H1 (cell line): ENCODE measurements around the gene PTK6. TPM values are rescaled to one million over a fixed set of nuclear protein-coding genes. Genes with fewer than 3 reads are reported as not detected.

ENCODE experiments used
- CHD2 ChIP-seq: IDR thresholded peaks from 2 replicates; pipeline ENCODE4 v1.6.1; 2012; ENCODE audit warnings: low read length, improper control_type of control experiment
- CTCF ChIP-seq, 3 experiments: IDR thresholded peaks; 1 replicate in 2 of 3; 2 replicates in 1 of 3; pipeline versions ENCODE4 v1.5.1 to v1.6.1; 2011; ENCODE audit warnings: low read length in 3 of 3, mild to moderate bottlenecking in 3 of 3, inconsistent platforms in 2 of 3, low read depth in 1 of 3, moderate library complexity in 1 of 3; ENCODE audit not compliant: insufficient read depth in 1 of 3; ENCODE audit errors: control extremely low read depth in 1 of 3
- EP300 ChIP-seq, 2 experiments: IDR thresholded peaks; 1 replicate in 1 of 2; 2 replicates in 1 of 2; pipeline ENCODE4 v1.6.1; 2011 to 2012; ENCODE audit warnings: low read depth in 2 of 2, low read length in 2 of 2, mild to moderate bottlenecking in 2 of 2, borderline replicate concordance in 1 of 2, inconsistent platforms in 1 of 2, moderate library complexity in 1 of 2
- KDM4A ChIP-seq: IDR thresholded peaks from one replicate; pipeline ENCODE4 v1.7.1; 2012; ENCODE audit warnings: low read depth, mild to moderate bottlenecking, moderate library complexity, low read length, inconsistent platforms; ENCODE audit not compliant: severe bottlenecking
- polyA plus RNA-seq, 7 experiments: library from polyadenylated mRNA; depleted of rRNA in 3 of 7; stranded (reverse) in 5 of 7; unstranded in 2 of 7; fragments of >200 nt in 5 of 7; fragments of 200-250 nt in 2 of 7; gene quantifications; 1 replicate in 5 of 7; 2 replicates in 1 of 7; 4 replicates in 1 of 7; pipeline versions ENCODE4 v1.2.1 to v1.2.3, GENCODE V29; 2011 to 2013; ENCODE audit warnings: missing spikeins in 2 of 7, mixed read lengths in 2 of 7
- total RNA-seq: library from RNA; stranded (reverse); fragmentation: NEBNext Ultra II Directional; extraction: Animal tissue kit (Norgen Biotek cat#: 25700); gene quantifications from 2 replicates; pipeline ENCODE4 v1.2.1, GENCODE V29; 2021

The PTK6 gene
- total and polyA plus RNA-seq, 2 of the 8 experiments (the other 6 are each of a cell fraction or from before 2014, with no cell fraction given), result 0.12 to 0.19 TPM

- TF ChIP-seq EP300 (IDR thresholded peaks at IDR 0.05; ENCODE audit: borderline replicate concordance in 1 of 2, low read depth in 2 of 2, low read length in 2 of 2), result no peak
- peak; percentile 92 to 95 (median 92) for TF ChIP-seq CTCF (IDR thresholded peaks at IDR 0.05; ENCODE audit: control extremely low read depth in 1 of 3, insufficient read depth in 1 of 3, low read depth in 1 of 3, low read length in 3 of 3)
- TF ChIP-seq KDM4A, result peak; percentile 5
- peak; percentile 6; the same call in 1 of the 2 replicates for TF ChIP-seq CHD2
Measured at GRCh38 chr20:63537525-63538203, 488 bp upstream of the PTK6 start (continued).
